H7 (cell line): Measurements from ENCODE around the gene TENM3. TPM values are rescaled to one million over a fixed set of nuclear protein-coding genes. Genes with fewer than 3 reads are reported as not detected.

ENCODE experiments used
- DNase-seq: peaks from one replicate; pipeline ENCODE4 v3.0.0; 2012
- H3K27me3 ChIP-seq: 2 replicates; pipeline ENCODE4 v1.6.0; 2011; ENCODE audit warnings: mild to moderate bottlenecking, low read length; ENCODE audit not compliant: control insufficient read depth, insufficient read depth
- H3K36me3 ChIP-seq: replicated peaks from 2 replicates; pipeline ENCODE4 v1.5.1; 2011; ENCODE audit warnings: low read length; ENCODE audit not compliant: control insufficient read depth, insufficient read depth
- H3K4me3 ChIP-seq: 2 replicates; pipeline ENCODE4 v1.5.1; 2011; ENCODE audit warnings: low read depth, mild to moderate bottlenecking, control low read depth, low read length, moderate library complexity; ENCODE audit not compliant: insufficient read depth
- total RNA-seq: library from RNA; depleted of rRNA; stranded (reverse); fragments of >200 nt; shearing (Covaris generic); gene quantifications from 2 replicates; pipeline ENCODE4 v1.2.3, GENCODE V29; 2014

The TENM3 gene
- total RNA-seq, 1 experiment from 2014 or later, result 67.1 TPM

- no peak overlapping the region for H3K4me3 ChIP-seq
- no peaks in the 10 kb centered on the region for H3K27me3 ChIP-seq
- peak; percentile 61 for DNase-seq
- peaks cover 2% of the 10 kb centered on the region for H3K36me3 ChIP-seq
These were observed 527.9 kb downstream of the TENM3 start for GRCh38 chr4:182770996-182771514.

GRCh38 chr4:182775075-182775474 is 531.9 kb downstream of the TENM3 start:
- H3K4me3 ChIP-seq, result no peak overlapping the region
- no peaks in the 10 kb centered on the region for H3K27me3 ChIP-seq
- H3K36me3 ChIP-seq, result peaks cover 2% of the 10 kb centered on the region
- no peak for DNase-seq

- no peak for DNase-seq
- H3K27me3 ChIP-seq, result no peaks in the 10 kb centered on the region
- H3K36me3 ChIP-seq, result peaks cover 2% of the 10 kb centered on the region
These were observed 533.3 kb downstream of the TENM3 start for GRCh38 chr4:182776376-182777105.

GRCh38 chr4:182778222-182778982 is 535.2 kb downstream of the TENM3 start:
- Histone ChIP-seq H3K4me3 (no peak overlapping the region), H3K36me3 (peaks cover 2% of the 10 kb centered on the region), H3K27me3 (no peaks in the 10 kb centered on the region)
- no peak for DNase-seq

More at GRCh38 chr4:182776376-182777105, 533.3 kb downstream of the TENM3 start:
- H3K4me3 ChIP-seq, result no peak overlapping the region

GRCh38 chr4:182786991-182787390 is 543.8 kb downstream of the TENM3 start:
- H3K27me3 ChIP-seq, result no peaks in the 10 kb centered on the region
- H3K36me3 ChIP-seq, result no peaks in the 10 kb centered on the region; the same call in 1 of the 2 replicates
- no peak for DNase-seq
- H3K4me3 ChIP-seq, result no peak overlapping the region

GRCh38 chr4:182788201-182788600 is 545.0 kb downstream of the TENM3 start:
- Histone ChIP-seq H3K4me3 (no peak overlapping the region), H3K27me3 (no peaks in the 10 kb centered on the region), H3K36me3 (peaks cover 1% of the 10 kb centered on the region)
- no peak for DNase-seq

- H3K36me3 ChIP-seq, result peaks cover 1% of the 10 kb centered on the region
- DNase-seq, result no peak
- H3K27me3 ChIP-seq, result no peaks in the 10 kb centered on the region
- H3K4me3 ChIP-seq, result no peak overlapping the region
These were observed 546.3 kb downstream of the TENM3 start for GRCh38 chr4:182789529-182789928.

- Histone ChIP-seq H3K36me3 (peaks cover 4% of the 10 kb centered on the region), H3K4me3 (no peak overlapping the region), H3K27me3 (no peaks in the 10 kb centered on the region)
- DNase-seq, result no peak
These were observed 552.4 kb downstream of the TENM3 start for GRCh38 chr4:182795446-182796238.

GRCh38 chr4:182799515-182800215 is 556.5 kb downstream of the TENM3 start:
- Histone ChIP-seq H3K27me3 (no peaks in the 10 kb centered on the region), H3K36me3 (peaks cover 2% of the 10 kb centered on the region; the same call in 1 of the 2 replicates), H3K4me3 (no peak overlapping the region)
- DNase-seq, result peak; percentile 43

GRCh38 chr4:182800216-182800515 is 557.0 kb downstream of the TENM3 start:
- DNase-seq, result no peak
- peaks cover 2% of the 10 kb centered on the region; the same call in 1 of the 2 replicates for H3K36me3 ChIP-seq
- no peak overlapping the region for H3K4me3 ChIP-seq
- H3K27me3 ChIP-seq, result no peaks in the 10 kb centered on the region

GRCh38 chr4:182801636-182802035 is 558.4 kb downstream of the TENM3 start:
- no peak for DNase-seq
- Histone ChIP-seq H3K27me3 (no peaks in the 10 kb centered on the region), H3K36me3 (peaks cover 2% of the 10 kb centered on the region; the same call in 1 of the 2 replicates), H3K4me3 (no peak overlapping the region)

- Histone ChIP-seq H3K27me3 (peaks cover 1% of the 10 kb centered on the region), H3K36me3 (peaks cover 2% of the 10 kb centered on the region; the same call in 1 of the 2 replicates), H3K4me3 (no peak overlapping the region)
These were observed 559.4 kb downstream of the TENM3 start for GRCh38 chr4:182802621-182803020.

GRCh38 chr4:182803235-182803634 is 560.0 kb downstream of the TENM3 start:
- Histone ChIP-seq H3K36me3 (peaks cover 2% of the 10 kb centered on the region; the same call in 1 of the 2 replicates), H3K27me3 (peaks cover 1% of the 10 kb centered on the region), H3K4me3 (no peak overlapping the region)

More at GRCh38 chr4:182802621-182803020, 559.4 kb downstream of the TENM3 start:
- no peak for DNase-seq

GRCh38 chr4:182804131-182804530 is 560.9 kb downstream of the TENM3 start:
- Histone ChIP-seq H3K27me3 (peaks cover 1% of the 10 kb centered on the region), H3K36me3 (no peaks in the 10 kb centered on the region), H3K4me3 (no peak overlapping the region)
- DNase-seq, result no peak

More at GRCh38 chr4:182803235-182803634, 560.0 kb downstream of the TENM3 start:
- DNase-seq, result no peak
